Measurements from ENCODE around the gene LRRFIP1. TPM values are rescaled to one million over a fixed set of nuclear protein-coding genes. Genes with fewer than 3 reads are reported as not detected.
"Not testable (repeated sequence)": the region's sequence is repeated elsewhere in the genome, so short reads cannot be mapped to it uniquely, and the experiment has no call there.

The LRRFIP1 gene
- polyA plus RNA-seq, 2 of the 4 experiments (the other 2 are of a cell fraction) = 75.6 to 93.0 TPM

GRCh38 chr2:237749002-237749401 is 121.6 kb downstream of the LRRFIP1 start:
- no peak overlapping the region for H3K4me3 ChIP-seq
- no peak for ATAC-seq
- 92% methylated on average over 11 of the region's 11 CpGs for WGBS (ENCODE audit: missing lambda C conversion rate)
- TF ChIP-seq MAFK (IDR thresholded peaks at IDR 0.05; ENCODE audit: partially characterized antibody) (no peak), PBX3 (IDR thresholded peaks at IDR 0.05) (no peak), CHD2 (IDR thresholded peaks at IDR 0.05; ENCODE audit: low read length, partially characterized antibody) (no peak), RCOR1 (IDR thresholded peaks at IDR 0.05; ENCODE audit: low read depth, low read length) (no peak), NR3C1 (IDR thresholded peaks at IDR 0.05) (no peak), RFX5 (IDR thresholded peaks at IDR 0.05) (no peak), POLR2A (IDR thresholded peaks at IDR 0.05; ENCODE audit: low read length) (no peak), POLR2AphosphoS2 (conservative IDR thresholded peaks at IDR 0.05; ENCODE audit: low read length) (no peak), MAX (IDR thresholded peaks at IDR 0.05) (no peak), BHLHE40 (IDR thresholded peaks at IDR 0.05; ENCODE audit: low read depth, low read length) (no peak), MYC (IDR thresholded peaks at IDR 0.05; ENCODE audit: borderline replicate concordance, low read length) (no peak), BCL3 (IDR thresholded peaks at IDR 0.05) (no peak), CEBPB (IDR thresholded peaks at IDR 0.05) (no peak)
- TF ChIP-seq, protein P1, sequence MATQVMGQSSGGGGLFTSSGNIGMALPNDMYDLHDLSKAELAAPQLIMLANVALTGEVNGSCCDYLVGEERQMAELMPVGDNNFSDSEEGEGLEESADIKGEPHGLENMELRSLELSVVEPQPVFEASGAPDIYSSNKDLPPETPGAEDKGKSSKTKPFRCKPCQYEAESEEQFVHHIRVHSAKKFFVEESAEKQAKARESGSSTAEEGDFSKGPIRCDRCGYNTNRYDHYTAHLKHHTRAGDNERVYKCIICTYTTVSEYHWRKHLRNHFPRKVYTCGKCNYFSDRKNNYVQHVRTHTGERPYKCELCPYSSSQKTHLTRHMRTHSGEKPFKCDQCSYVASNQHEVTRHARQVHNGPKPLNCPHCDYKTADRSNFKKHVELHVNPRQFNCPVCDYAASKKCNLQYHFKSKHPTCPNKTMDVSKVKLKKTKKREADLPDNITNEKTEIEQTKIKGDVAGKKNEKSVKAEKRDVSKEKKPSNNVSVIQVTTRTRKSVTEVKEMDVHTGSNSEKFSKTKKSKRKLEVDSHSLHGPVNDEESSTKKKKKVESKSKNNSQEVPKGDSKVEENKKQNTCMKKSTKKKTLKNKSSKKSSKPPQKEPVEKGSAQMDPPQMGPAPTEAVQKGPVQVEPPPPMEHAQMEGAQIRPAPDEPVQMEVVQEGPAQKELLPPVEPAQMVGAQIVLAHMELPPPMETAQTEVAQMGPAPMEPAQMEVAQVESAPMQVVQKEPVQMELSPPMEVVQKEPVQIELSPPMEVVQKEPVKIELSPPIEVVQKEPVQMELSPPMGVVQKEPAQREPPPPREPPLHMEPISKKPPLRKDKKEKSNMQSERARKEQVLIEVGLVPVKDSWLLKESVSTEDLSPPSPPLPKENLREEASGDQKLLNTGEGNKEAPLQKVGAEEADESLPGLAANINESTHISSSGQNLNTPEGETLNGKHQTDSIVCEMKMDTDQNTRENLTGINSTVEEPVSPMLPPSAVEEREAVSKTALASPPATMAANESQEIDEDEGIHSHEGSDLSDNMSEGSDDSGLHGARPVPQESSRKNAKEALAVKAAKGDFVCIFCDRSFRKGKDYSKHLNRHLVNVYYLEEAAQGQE (IDR thresholded peaks at IDR 0.05) = no peak
- no peaks in the 10 kb centered on the region for H3K9me3 ChIP-seq
- DNase-seq (ENCODE audit: low read depth in 1 of 2, low spot score in 1 of 2) = no peak
- no peak overlapping the region for H3K4me2 ChIP-seq
- FAIRE-seq = no peak
- H3K27ac ChIP-seq = no peak overlapping the region
- H3K4me1 ChIP-seq = peaks cover 7% of the 10 kb centered on the region
- POLR2A ChIA-PET = no interaction called here
- CTCF ChIA-PET = interaction anchor here (7.1 to 11.9 kb wide), 2 partner anchors 18 to 77 kb away, joined by 126 to 295 read pairs; no protein-coding TSS in a partner anchor

DNA sequence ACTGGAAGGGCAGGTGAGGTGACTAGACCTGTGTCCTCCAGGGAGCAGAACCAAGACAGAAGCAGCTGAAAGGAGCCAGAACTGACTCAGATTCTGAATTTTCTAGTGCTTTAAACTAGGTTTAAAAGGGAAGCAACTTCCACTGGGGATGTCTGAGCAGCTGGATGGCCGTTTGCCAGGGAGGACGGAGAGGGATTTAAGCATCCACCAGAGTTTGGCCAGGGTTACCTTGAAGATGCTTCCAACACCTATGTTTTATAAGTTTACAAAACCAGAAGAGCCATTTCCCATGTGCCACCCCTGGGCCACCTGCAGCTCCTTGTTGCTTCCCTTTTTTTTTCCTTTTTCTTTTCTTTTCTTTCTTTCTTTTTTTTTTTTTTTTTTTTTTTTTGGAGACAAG is 122.6 kb downstream of the LRRFIP1 start:
- no peaks in the 10 kb centered on the region for H3K9me3 ChIP-seq
- TF ChIP-seq FOSB (CRISPR knock-in tag; IDR thresholded peaks at IDR 0.05) (no peak), ZNF302 (CRISPR knock-in tag; IDR thresholded peaks at IDR 0.05) (no peak)
- no peak overlapping the region for H3K4me3 ChIP-seq
- no peaks in the 10 kb centered on the region for H3K4me1 ChIP-seq
- ChIA-PET CTCF (interaction anchor here (0.7 to 11.9 kb wide), 4 partner anchors 15 to 327 kb away, joined by 3 to 295 read pairs (median 4); no protein-coding TSS in a partner anchor), POLR2A (no interaction called here)
- FAIRE-seq = no peak
- ATAC-seq = no peak
- no peak for DNase-seq (ENCODE audit: low read depth in 1 of 2, low spot score in 1 of 2)
- no peak overlapping the region for H3K4me2 ChIP-seq
- no peak overlapping the region for H3K27ac ChIP-seq
- WGBS (ENCODE audit: missing lambda C conversion rate) = 89% methylated on average over 2 of the region's 2 CpGs

GRCh38 chr2:237750441-237750840 is 123.1 kb downstream of the LRRFIP1 start:
- FAIRE-seq; POLR2A ChIA-PET; H3K4me1 ChIP-seq; ATAC-seq; DNase-seq (ENCODE audit: low read depth in 1 of 2, low spot score in 1 of 2); H3K4me3 ChIP-seq; H3K4me2 ChIP-seq; H3K27ac ChIP-seq; H3K9me3 ChIP-seq: not testable (repeated sequence)
- WGBS (ENCODE audit: missing lambda C conversion rate) = 93% methylated on average over 15 of the region's 15 CpGs
- CTCF ChIA-PET = interaction anchor here (0.7 to 11.9 kb wide), 3 partner anchors 16 to 238 kb away, joined by 3 to 295 read pairs (median 3); no protein-coding TSS in a partner anchor

Measured in A549 (cell line).